Suppressor macrophage treated with lipopolysaccharide for 4 hours (primary cell): ENCODE data around the gene MAGI2.
A peak's percentile ranks its signal among the peaks of the same experiment; 100 is the strongest.

ENCODE experiments used
- DNase-seq: peaks from one replicate; pipeline ENCODE4 v3.0.0-alpha.2; 2020

Gene MAGI2

GRCh38 chr7:79453558-79454360 lies at the start of gene MAGI2:
Gene MAGI2, minus strand, starts transcription at chr7:79453667. Its CDS starts 347 bp downstream, at chr7:79453320.
- peak; percentile 46 for DNase-seq

DNA sequence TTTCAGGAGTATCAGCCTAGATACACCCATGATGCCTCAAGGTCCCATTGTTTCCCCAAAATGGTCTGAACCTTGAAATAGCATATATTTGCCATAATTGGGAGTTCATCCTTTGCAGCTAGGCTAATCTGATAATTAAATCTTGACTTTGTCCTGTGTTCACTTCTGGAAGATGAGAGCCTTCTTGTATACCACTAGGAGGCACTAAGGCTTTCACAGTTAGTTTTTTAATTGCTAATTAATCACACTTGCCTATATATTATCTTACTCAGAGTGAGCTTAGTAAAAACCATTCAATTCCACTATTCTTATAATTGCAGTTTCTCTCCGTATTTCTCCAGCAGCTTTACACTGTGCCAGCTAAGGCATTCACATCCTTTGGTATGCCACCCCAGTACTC lies 48.7 kb upstream of the MAGI2 start:
- no peak for DNase-seq

GRCh38 chr7:79500759-79501158 lies 47.3 kb upstream of the MAGI2 start:
- DNase-seq: no peak

GRCh38 chr7:79497728-79498127 lies 44.3 kb upstream of the MAGI2 start:
- DNase-seq: no peak

DNA sequence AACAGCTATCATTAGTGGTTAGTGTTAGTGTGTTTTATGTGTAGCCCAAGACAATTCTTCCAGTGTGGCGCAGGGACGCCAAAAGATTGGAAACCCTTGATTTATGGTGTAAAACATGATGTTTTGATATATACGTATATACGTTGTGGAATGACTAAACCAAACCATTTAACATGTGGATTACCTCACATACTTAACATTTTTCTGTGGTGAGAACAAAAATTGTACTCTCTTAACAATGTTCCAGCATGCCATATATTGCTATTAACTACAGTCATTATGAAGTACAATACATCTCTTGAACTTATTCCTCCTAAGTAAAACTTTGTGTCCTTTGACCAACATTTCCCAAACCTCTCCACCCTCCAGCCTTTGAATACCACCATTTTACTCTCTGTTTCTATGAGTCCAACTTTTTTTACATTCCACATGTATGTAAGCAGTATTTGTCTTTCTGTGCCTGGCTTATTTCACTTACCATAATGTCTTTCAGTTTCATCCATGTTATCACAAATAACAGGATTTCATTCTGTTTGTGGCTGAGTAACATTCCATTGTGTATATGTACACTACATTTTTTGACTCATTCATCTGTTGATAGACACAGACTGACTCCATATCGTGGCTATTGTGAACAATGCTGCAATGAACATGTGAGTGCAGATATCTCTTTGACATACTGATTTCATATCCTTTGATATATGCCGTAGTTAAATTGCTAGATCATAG lies 42.2 kb upstream of the MAGI2 start:
- no peak for DNase-seq

DNA sequence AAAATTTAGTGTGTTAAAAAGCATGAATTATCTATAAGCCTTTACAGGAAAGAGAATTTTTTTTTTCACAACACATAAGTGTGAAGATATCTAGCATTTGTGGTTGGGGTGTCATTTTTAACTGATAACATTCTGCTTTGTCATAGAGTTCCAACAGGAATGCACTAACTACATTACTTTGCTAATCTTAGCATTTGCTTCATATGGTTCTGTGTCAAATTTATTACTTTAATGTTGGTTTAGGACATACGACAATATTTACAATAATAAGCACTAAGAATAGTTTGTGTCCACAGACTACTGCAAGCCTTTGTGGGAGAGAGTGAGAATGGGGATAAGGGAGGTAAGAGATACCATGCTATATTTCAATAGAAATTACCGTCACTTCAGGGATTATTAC lies 40.6 kb upstream of the MAGI2 start:
- DNase-seq: no peak

DNA sequence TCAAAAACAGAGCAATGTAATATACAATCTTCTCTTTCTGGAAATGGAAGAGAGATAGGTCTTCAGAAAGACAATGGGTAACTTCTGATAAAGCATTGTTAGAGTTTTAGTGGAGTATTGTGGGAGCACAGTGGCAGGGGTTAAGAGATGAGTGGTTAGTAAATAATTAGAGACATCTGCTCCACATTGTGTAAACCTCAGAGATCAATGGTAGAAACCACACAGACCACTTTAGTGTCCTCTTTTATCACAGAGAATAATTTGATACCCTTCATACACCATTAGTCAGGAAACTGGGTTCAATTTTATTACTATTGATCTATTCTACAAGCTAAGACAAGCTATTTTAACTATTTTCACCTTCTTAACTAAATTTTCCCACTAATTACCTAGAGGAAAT lies 35.9 kb upstream of the MAGI2 start:
- no peak for DNase-seq

- DNase-seq: no peak
Measured at GRCh38 chr7:79478386-79478785, 24.9 kb upstream of the MAGI2 start.

DNA sequence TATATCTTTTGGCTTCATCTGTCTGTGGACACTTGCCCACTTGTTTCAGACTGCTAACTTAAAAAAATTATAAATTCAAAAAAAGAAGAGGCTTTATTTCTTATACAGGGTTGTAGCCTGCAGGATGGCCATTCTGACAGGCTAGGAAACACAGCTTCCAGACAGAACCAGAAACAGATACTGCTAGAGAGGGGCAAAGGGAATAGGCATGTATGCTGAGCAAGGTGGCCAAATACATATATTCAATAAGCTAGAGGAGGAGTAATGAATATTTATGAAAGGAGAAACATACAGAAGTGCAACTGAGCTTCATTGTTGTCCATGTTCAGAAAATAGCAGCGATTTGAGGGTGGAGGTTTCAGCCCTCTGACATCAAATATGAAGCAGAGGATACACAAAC lies 22.0 kb upstream of the MAGI2 start:
- no peak for DNase-seq

DNA sequence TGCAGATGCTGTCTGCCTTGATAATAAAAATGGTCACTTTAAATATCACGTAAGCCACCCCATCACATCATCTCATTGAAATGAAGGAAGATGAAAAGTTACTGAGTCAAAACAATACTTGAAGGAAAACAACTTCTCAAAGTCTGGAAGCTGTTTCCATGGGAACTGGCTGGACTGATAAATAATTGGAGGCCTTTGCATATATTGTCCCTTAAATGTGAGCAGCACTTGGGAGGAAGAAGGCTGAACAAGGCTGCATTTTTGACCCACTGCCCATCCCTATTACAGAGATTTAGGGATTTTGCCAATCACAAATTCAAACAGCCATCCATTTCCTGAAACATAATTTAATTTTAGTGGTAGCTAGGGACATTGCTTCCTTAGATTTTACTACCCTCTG lies 18.2 kb upstream of the MAGI2 start:
- no peak for DNase-seq

DNA sequence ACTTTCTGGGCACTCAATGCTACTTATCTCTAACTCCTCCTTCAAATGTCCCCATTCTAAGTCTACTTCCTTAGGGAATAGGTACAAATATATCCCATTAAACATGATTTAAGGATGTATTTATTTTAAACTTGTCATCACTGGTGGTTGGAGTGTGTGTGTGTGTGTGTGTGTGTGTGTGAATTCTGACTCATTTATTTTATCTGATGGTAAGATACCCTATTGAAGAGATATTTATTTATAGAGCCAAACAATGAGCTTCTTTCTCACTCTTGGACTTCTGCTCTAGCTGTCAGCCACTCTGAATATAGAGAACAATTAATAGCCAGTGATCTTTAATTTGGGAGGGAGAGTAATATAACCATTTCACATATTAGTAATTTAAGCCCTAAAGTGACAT lies 17.8 kb upstream of the MAGI2 start:
- no peak for DNase-seq

- DNase-seq: peak; percentile 57
Measured at GRCh38 chr7:79465551-79465950, 12.1 kb upstream of the MAGI2 start.

DNA sequence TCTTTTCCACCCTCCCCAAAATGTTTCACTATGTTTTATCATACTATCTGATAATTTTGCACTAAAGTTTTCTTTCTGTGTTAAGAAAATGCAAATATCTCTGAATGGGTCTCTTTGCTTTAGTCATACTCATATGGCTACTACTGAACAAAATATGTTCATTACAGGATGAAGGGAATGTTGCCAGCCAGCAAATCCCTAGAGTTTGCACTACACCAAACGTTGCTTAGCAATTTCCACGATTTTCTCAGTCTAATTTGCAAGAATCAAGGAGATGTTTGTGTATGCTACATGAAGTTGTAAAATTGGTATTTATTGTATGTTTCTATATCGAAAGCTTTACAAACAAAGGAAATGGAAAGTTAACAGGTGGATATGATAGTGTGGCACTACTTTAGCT lies 10.6 kb upstream of the MAGI2 start:
- no peak for DNase-seq

DNA sequence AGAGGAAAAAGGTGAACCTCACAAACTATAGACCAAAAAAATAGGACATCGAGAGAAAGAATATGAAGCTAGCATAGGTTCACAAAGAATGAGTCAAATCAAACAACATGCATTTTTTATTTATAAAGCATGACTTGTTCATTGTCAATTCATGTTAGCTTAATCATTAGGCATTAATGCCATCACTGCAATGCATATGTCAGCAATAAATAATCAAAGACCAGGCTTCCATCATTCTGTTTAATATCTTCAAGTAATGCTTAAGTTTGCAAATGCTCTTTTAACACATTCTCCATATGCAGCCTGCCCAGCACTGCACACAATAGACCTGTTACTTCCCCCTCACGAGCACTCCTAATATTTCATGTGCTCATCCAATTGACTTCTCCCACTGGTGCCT lies 8.9 kb upstream of the MAGI2 start:
- DNase-seq: no peak

- DNase-seq: peak; percentile 44
Measured at GRCh38 chr7:79461660-79462059, 8.2 kb upstream of the MAGI2 start.

GRCh38 chr7:79459381-79459780 lies 5.9 kb upstream of the MAGI2 start:
- DNase-seq: no peak

DNA sequence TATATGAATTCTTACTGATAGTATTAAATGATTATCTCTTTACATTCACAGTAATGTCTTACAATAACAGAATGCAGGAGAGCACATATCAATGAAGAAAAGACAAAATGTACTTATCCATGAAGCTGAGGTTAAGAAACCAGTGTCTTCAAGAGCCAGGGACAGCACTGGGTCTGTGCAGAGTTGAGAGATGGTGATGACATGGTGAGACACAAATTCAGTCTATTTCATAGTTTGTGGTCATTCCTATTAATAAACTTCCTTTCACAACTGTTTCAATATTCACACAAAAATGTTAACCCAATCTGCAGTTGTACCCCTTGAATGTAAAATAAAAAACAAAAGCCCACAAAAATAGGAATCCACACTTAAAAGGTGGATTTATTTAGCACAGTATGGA lies 5.3 kb upstream of the MAGI2 start:
- DNase-seq: peak; percentile 32

DNA sequence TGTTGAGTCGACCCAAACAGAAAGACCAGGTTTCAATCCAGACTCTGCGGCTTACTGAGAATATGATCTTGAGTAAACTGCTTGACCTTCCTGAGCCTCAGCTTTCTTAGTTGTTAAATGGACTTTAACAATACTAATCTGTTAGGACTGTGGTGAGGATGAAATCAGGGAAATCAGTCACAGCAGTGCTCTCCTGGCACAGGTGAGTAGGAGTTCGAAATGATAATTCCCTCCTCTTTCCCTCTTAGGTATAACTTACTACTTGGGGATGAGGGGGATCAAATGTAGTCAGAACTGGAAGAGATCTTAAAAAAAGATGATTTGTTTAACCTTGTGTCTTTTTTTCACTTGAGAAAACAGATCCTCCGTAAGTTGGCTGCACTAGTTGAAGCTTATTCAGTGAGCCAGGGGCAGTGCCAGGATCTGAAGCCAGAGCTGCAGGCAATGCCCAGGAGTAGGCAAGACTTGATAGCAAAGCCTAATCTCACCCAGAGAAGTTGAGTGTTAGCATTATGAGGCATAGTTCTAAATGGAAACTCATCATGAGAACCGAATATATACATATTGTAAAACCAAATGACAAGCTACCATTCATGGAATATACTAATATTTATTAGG lies 1.8 kb upstream of the MAGI2 start:
- no peak for DNase-seq

- DNase-seq: peak; percentile 79
Measured at GRCh38 chr7:79454361-79454960, 994 bp upstream of the MAGI2 start.

DNA sequence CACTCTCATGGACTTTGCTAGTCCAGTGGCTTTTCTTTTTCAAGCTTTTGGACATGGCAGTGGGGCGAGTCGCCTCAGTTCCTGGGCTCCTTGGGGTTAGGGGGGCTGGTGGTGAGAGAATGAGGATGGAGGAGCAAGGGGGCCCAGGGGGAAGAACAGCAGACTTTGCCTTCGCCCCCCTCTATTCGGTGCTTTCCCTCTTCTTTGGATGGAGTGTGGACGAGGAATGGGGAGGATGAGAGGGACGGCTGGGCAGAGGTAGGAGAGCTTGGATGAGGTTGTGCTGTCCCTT lies 255 bp downstream of the MAGI2 start:
- DNase-seq: no peak

- DNase-seq: no peak
Measured at GRCh38 chr7:79452495-79453265, 787 bp downstream of the MAGI2 start.

DNA sequence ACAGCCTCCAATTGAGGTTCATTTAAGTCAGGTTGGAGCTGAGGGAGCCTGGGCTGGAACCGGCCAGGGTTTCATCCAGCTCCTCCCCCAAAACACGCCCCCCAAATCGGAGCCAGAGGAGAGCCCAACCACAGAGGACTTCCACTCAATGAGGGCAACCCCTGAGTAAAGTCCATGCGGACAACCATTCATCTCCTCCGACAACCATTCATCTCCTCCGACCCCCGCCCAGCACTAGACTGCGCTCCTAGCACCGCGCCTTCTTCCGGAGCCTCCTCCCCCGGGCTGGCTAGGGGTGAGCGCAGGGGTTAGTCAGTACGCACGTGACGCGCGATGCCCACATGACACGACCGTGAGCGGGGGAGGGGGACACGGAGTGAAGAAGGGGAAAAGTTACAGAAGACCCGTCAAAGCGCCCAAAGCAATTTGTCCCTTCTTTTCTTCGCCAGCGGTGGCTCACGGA lies 1.4 kb downstream of the MAGI2 start:
- DNase-seq: peak; percentile 78

- no peak for DNase-seq
Measured at GRCh38 chr7:79451580-79451979, 1.9 kb downstream of the MAGI2 start.
